Measurements from ENCODE around the gene LKAAEAR1. TPM values are rescaled to one million over a fixed set of nuclear protein-coding genes. Genes with fewer than 3 reads are reported as not detected.

The LKAAEAR1 gene
- total and polyA plus RNA-seq, 3 experiments from 2014 or later, result 0.29 to 1.2 (median 0.39) TPM

- Mint-ChIP-seq H3K27ac (peak overlapping the region in 5 of 8 donors; percentile 33 to 70 (median 54)), H3K27me3 (peaks cover 0 to 3% of the 10 kb centered on the region in 2 donors), H3K4me1 (peaks cover 20 to 69% (median 30%) of the 10 kb centered on the region in 3 donors), H3K4me3 (peak overlapping the region in 2 of 7 donors; percentile 17 to 69), H3K36me3 (peaks cover 0 to 28% (median 0%) of the 10 kb centered on the region in 3 donors), H3K9me3 (no peaks in the 10 kb centered on the region)
- Histone ChIP-seq H3K27me3 (ENCODE audit: insufficient read depth, low read length, poor library complexity, severe bottlenecking) (no peaks in the 10 kb centered on the region), H3K4me3 (ENCODE audit: low read length) (no peak overlapping the region), H3K9me3 (ENCODE audit: low read length) (no peaks in the 10 kb centered on the region), H3K36me3 (ENCODE audit: insufficient read depth, low read length) (peaks cover 4% of the 10 kb centered on the region), H3K4me1 (ENCODE audit: insufficient read depth, low read length) (peaks cover 60% of the 10 kb centered on the region), H3K27ac (ENCODE audit: low read depth, low read length) (peak overlapping the region; percentile 43)
- CTCF ChIA-PET, result interaction anchor here (1.2 to 6.5 kb wide), 7 partner anchors 9 to 56 kb away, joined by 3 to 57 read pairs (median 10); partner anchors contain the start of genes PRPF6, SAMD10 and TCEA2
- POLR2A ChIA-PET, result no interaction called here
- no peak for DNase-seq
Observed at GRCh38 chr20:64036346-64037198, 47.6 kb downstream of the LKAAEAR1 start.

- Mint-ChIP-seq H3K27me3 (peaks cover 0 to 3% of the 10 kb centered on the region in 2 donors), H3K4me3 (peak within 1 kb of the TSS; percentile 51 to 83 (median 72)), H3K27ac (peak within 1 kb of the TSS; percentile 70 to 94 (median 91)), H3K36me3 (peaks cover 0 to 33% (median 3%) of the 10 kb centered on the region in 3 donors), H3K9me3 (no peaks in the 10 kb centered on the region), H3K4me1 (peaks cover 19 to 63% (median 27%) of the 10 kb centered on the region in 3 donors)
- Histone ChIP-seq H3K36me3 (ENCODE audit: insufficient read depth, low read length) (peaks cover 4% of the 10 kb centered on the region), H3K9me3 (ENCODE audit: low read length) (no peaks in the 10 kb centered on the region), H3K27ac (ENCODE audit: low read depth, low read length) (peak within 1 kb of the TSS; percentile 43), H3K27me3 (ENCODE audit: insufficient read depth, low read length, poor library complexity, severe bottlenecking) (no peaks in the 10 kb centered on the region), H3K4me1 (ENCODE audit: insufficient read depth, low read length) (peaks cover 54% of the 10 kb centered on the region), H3K4me3 (ENCODE audit: low read length) (no peak within 1 kb of the TSS)
- ChIA-PET CTCF (interaction anchor here (1.2 to 6.5 kb wide), 5 partner anchors 21 to 56 kb away, joined by 3 to 57 read pairs (median 4); partner anchors contain the start of genes PRPF6, SAMD10 and TCEA2), POLR2A (no interaction called here)
- no peak for DNase-seq
Observed at GRCh38 chr20:64035933-64036345, 48.3 kb downstream of the LKAAEAR1 start, which contains the start of gene C20orf204. Gene C20orf204 (plus strand): TSS chr20:64036182. CDS start chr20:64036324, 142 bp downstream.

DNA sequence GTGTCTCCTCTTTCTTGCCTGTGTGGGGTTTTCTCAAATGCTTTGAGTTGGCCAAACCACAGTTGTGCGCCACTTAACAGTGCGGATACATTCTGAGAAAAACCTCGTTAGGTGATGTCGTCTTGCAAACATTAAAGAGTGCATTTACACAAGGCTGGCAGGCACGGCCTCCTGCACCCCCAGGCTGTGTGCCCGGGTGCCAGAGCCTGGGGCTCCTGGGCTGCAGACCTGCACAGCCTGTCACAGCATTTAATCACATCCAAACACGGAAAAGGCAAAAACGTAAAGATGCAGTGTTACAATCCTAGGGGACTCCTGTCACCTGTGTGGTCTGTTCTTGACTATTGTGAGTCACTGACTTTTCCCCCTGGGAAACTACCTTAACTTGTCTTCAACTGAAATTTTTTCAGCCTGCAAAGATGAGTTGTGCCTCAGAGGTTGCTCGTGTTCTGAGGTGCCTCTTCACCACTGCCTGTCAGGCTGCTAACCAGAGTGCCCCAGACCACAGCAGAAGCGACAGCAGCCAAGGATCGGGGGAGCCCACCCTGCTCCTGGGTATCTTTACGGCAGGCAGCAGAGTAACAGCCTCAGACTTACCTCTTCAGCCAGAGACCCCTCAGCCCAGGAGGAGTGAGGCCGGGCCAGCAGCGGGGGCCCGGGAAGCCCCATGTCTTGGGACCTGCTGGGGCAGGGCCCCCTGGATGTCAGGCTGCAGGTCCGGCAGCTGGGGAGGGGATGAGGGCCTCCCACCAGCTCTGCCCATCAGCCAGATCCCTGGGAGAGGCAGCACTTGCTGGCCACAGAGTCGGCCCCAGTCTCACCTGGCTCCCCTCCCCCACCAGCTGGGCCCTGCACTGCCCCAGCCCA lies 48.9 kb downstream of the LKAAEAR1 start:
- peak overlapping the region; percentile 38 for H3K27ac ChIP-seq (ENCODE audit: low read depth, low read length)
- H3K36me3 ChIP-seq (ENCODE audit: insufficient read depth, low read length), result peaks cover 8% of the 10 kb centered on the region
- H3K27me3 Mint-ChIP-seq, result peaks cover 0 to 3% of the 10 kb centered on the region in 2 donors
- ChIA-PET CTCF (interaction anchor here (0.9 to 6.5 kb wide), 5 partner anchors 22 to 55 kb away, joined by 3 to 57 read pairs (median 4); partner anchors contain the start of genes PRPF6, SAMD10 and TCEA2), POLR2A (no interaction called here)
- H3K27me3 ChIP-seq (ENCODE audit: insufficient read depth, low read length, poor library complexity, severe bottlenecking), result no peaks in the 10 kb centered on the region
- H3K4me3 ChIP-seq (ENCODE audit: low read length), result no peak overlapping the region
- H3K27ac Mint-ChIP-seq, result peak overlapping the region; percentile 70 to 94 (median 91)
- peak in 2 of 5 donors; percentile 21 to 60 for DNase-seq
- H3K36me3 Mint-ChIP-seq, result peaks cover 0 to 39% (median 6%) of the 10 kb centered on the region in 3 donors
- H3K4me3 Mint-ChIP-seq, result peak overlapping the region; percentile 51 to 83 (median 72)
- peaks cover 52% of the 10 kb centered on the region for H3K4me1 ChIP-seq (ENCODE audit: insufficient read depth, low read length)
- peaks cover 18 to 57% (median 25%) of the 10 kb centered on the region in 3 donors for H3K4me1 Mint-ChIP-seq
- H3K9me3 Mint-ChIP-seq, result no peaks in the 10 kb centered on the region
- no peaks in the 10 kb centered on the region for H3K9me3 ChIP-seq (ENCODE audit: low read length)

GRCh38 chr20:64033981-64034493 lies 50.2 kb downstream of the LKAAEAR1 start:
- peak overlapping the region; percentile 51 for H3K27ac ChIP-seq (ENCODE audit: low read depth, low read length)
- no peaks in the 10 kb centered on the region for H3K27me3 Mint-ChIP-seq
- H3K36me3 Mint-ChIP-seq, result peaks cover 0 to 52% (median 7%) of the 10 kb centered on the region in 3 donors
- H3K4me3 Mint-ChIP-seq, result peak overlapping the region in 3 of 7 donors; percentile 15 to 68 (median 19)
- POLR2A ChIA-PET, result interaction anchor here (0.5 kb wide), 1 partner anchor 252 kb away, joined by 6 read pairs; no protein-coding TSS in a partner anchor
- DNase-seq, result no peak
- no peaks in the 10 kb centered on the region for H3K27me3 ChIP-seq (ENCODE audit: insufficient read depth, low read length, poor library complexity, severe bottlenecking)
- peaks cover 42% of the 10 kb centered on the region for H3K4me1 ChIP-seq (ENCODE audit: insufficient read depth, low read length)
- CTCF ChIA-PET, result interaction anchor here (0.9 to 1.7 kb wide), 4 partner anchors 53 to 86 kb away, joined by 3 to 4 read pairs (median 4); partner anchors contain the start of gene PRPF6
- no peaks in the 10 kb centered on the region for H3K9me3 ChIP-seq (ENCODE audit: low read length)
- peak overlapping the region; percentile 27 to 94 (median 89) for H3K27ac Mint-ChIP-seq
- H3K36me3 ChIP-seq (ENCODE audit: insufficient read depth, low read length), result peaks cover 19% of the 10 kb centered on the region
- no peaks in the 10 kb centered on the region for H3K9me3 Mint-ChIP-seq
- H3K4me1 Mint-ChIP-seq, result peaks cover 14 to 47% (median 25%) of the 10 kb centered on the region in 3 donors
- no peak overlapping the region for H3K4me3 ChIP-seq (ENCODE audit: low read length)

Other genes with a start within 250 kb of the LKAAEAR1 start
- gene ABHD16B, start 222.9 kb downstream of the LKAAEAR1 start, total RNA-seq, result not detected
- gene ABHD16B, start 222.9 kb downstream of the LKAAEAR1 start, polyA plus RNA-seq, result not detected
- 10 to 100 TPM; 60.0 to 64.4 TPM for gene TPD52L2, start 219.1 kb downstream of the LKAAEAR1 start, total RNA-seq
- 72.1 TPM for gene TPD52L2, start 219.1 kb downstream of the LKAAEAR1 start, polyA plus RNA-seq
- gene DNAJC5, start 189.3 kb downstream of the LKAAEAR1 start, total RNA-seq, result 10 to 100 TPM; 38.9 to 40.9 TPM
- 8.3 TPM for gene DNAJC5, start 189.3 kb downstream of the LKAAEAR1 start, polyA plus RNA-seq
- 10 to 100 TPM; 35.7 to 36.2 TPM for gene UCKL1, start 128.0 kb downstream of the LKAAEAR1 start, total RNA-seq
- gene UCKL1, start 128.0 kb downstream of the LKAAEAR1 start, polyA plus RNA-seq, result 34.5 TPM
- 10 to 100 TPM; 11.5 to 12.1 TPM for gene ZNF512B, start 114.5 kb downstream of the LKAAEAR1 start, total RNA-seq
- gene ZNF512B, start 114.5 kb downstream of the LKAAEAR1 start, polyA plus RNA-seq, result 1.0 TPM
- gene SAMD10, start 104.8 kb downstream of the LKAAEAR1 start, total RNA-seq, result 10 to 100 TPM; 19.3 to 24.5 TPM
- gene SAMD10, start 104.8 kb downstream of the LKAAEAR1 start, polyA plus RNA-seq, result 15.6 TPM
- 10 to 100 TPM; 76.2 to 78.3 TPM for gene PRPF6, start 103.3 kb downstream of the LKAAEAR1 start, total RNA-seq
- 97.1 TPM for gene PRPF6, start 103.3 kb downstream of the LKAAEAR1 start, polyA plus RNA-seq
- 1 to 10 TPM; 2.4 to 2.7 TPM for gene C20orf204, start 48.2 kb downstream of the LKAAEAR1 start, total RNA-seq
- gene C20orf204, start 48.2 kb downstream of the LKAAEAR1 start, polyA plus RNA-seq, result 0.40 TPM
- not detected for gene SOX18, start 34.8 kb downstream of the LKAAEAR1 start, total RNA-seq
- not detected for gene SOX18, start 34.8 kb downstream of the LKAAEAR1 start, polyA plus RNA-seq
- 10 to 100 TPM; 24.2 to 24.5 TPM for gene TCEA2, start 21.2 kb downstream of the LKAAEAR1 start, total RNA-seq
- gene TCEA2, start 21.2 kb downstream of the LKAAEAR1 start, polyA plus RNA-seq, result 30.9 TPM
- gene RGS19, start 4.9 kb downstream of the LKAAEAR1 start, total RNA-seq, result 10 to 100 TPM; 35.3 to 36.9 TPM
- 120 TPM for gene RGS19, start 4.9 kb downstream of the LKAAEAR1 start, polyA plus RNA-seq
- gene OPRL1, start 4.3 kb downstream of the LKAAEAR1 start, total RNA-seq, result under 1 TPM; 0.38 to 0.44 TPM
- 0.49 TPM for gene OPRL1, start 4.3 kb downstream of the LKAAEAR1 start, polyA plus RNA-seq
- gene NPBWR2, start 23.2 kb upstream of the LKAAEAR1 start, total RNA-seq, result not detected
- not detected for gene NPBWR2, start 23.2 kb upstream of the LKAAEAR1 start, polyA plus RNA-seq
- under 1 TPM in 1 of 2 experiments, not detected in 1; 0.07 TPM for gene MYT1, start 80.1 kb upstream of the LKAAEAR1 start, total RNA-seq
- gene MYT1, start 80.1 kb upstream of the LKAAEAR1 start, polyA plus RNA-seq, result not detected
- 10 to 100 TPM; 36.8 to 37.4 TPM for gene PCMTD2, start 171.3 kb upstream of the LKAAEAR1 start, total RNA-seq
- 58.8 TPM for gene PCMTD2, start 171.3 kb upstream of the LKAAEAR1 start, polyA plus RNA-seq